Duodenal mucosa (tissue), 2 donors: ENCODE results near the gene LRCH1.

Experiments
- H3K27ac ChIP-seq: one replicate; pipeline ENCODE4 v1.7.0; 2013; ENCODE audit warnings: low read depth, low read length
- H3K27me3 ChIP-seq, 2 donors: one replicate each; pipeline ENCODE4 v1.7.0; 2013; ENCODE audit warnings: low read length in 2 of 2, control low read depth in 1 of 2; ENCODE audit not compliant: insufficient read depth in 2 of 2, control insufficient read depth in 1 of 2
- H3K36me3 ChIP-seq, 2 donors: one replicate each; pipeline ENCODE4 v1.7.0; 2013; ENCODE audit warnings: low read length in 2 of 2, control low read depth in 1 of 2; ENCODE audit not compliant: insufficient read depth in 2 of 2, control insufficient read depth in 1 of 2
- H3K4me1 ChIP-seq, 2 donors: one replicate each; pipeline ENCODE4 v1.7.0; 2013; ENCODE audit warnings: low read length in 2 of 2, control low read depth in 1 of 2; ENCODE audit not compliant: insufficient read depth in 2 of 2, control insufficient read depth in 1 of 2
- H3K4me3 ChIP-seq, 2 donors: one replicate each; pipeline ENCODE4 v1.7.0; 2013; ENCODE audit warnings: low read length in 2 of 2, low read depth in 1 of 2
- H3K9ac ChIP-seq, 2 donors: one replicate each; pipeline ENCODE4 v1.7.0; 2013; ENCODE audit warnings: low read length in 2 of 2, low read depth in 1 of 2
- H3K9me3 ChIP-seq, 2 donors: one replicate each; pipeline ENCODE4 v1.7.0; 2013; ENCODE audit warnings: low read length in 2 of 2, control low read depth in 1 of 2; ENCODE audit not compliant: control insufficient read depth in 1 of 2

LRCH1 gene

GRCh38 chr13:46609052-46609451, 56.1 kb downstream of the LRCH1 start:
- no peak overlapping the region for H3K4me3 ChIP-seq
- no peaks in the 10 kb centered on the region for H3K27me3 ChIP-seq
- no peaks in the 10 kb centered on the region for H3K9me3 ChIP-seq
- H3K36me3 ChIP-seq: no peaks in the 10 kb centered on the region
- H3K4me1 ChIP-seq: peaks cover 40 to 58% of the 10 kb centered on the region in 2 donors
- no peak overlapping the region for H3K27ac ChIP-seq
- no peak overlapping the region for H3K9ac ChIP-seq

GRCh38 chr13:46609726-46610125, 56.8 kb downstream of the LRCH1 start:
- Histone ChIP-seq H3K4me1 (peaks cover 35 to 51% of the 10 kb centered on the region in 2 donors), H3K9me3 (no peaks in the 10 kb centered on the region), H3K27ac (no peak overlapping the region), H3K27me3 (no peaks in the 10 kb centered on the region), H3K4me3 (no peak overlapping the region), H3K9ac (no peak overlapping the region), H3K36me3 (no peaks in the 10 kb centered on the region)

GRCh38 chr13:46612267-46612666, 59.3 kb downstream of the LRCH1 start:
- Histone ChIP-seq H3K9ac (no peak overlapping the region), H3K4me3 (no peak overlapping the region), H3K9me3 (no peaks in the 10 kb centered on the region), H3K4me1 (peaks cover 23 to 37% of the 10 kb centered on the region in 2 donors), H3K27ac (no peak overlapping the region), H3K36me3 (no peaks in the 10 kb centered on the region), H3K27me3 (no peaks in the 10 kb centered on the region)

- Histone ChIP-seq H3K27me3 (no peaks in the 10 kb centered on the region), H3K36me3 (no peaks in the 10 kb centered on the region), H3K9me3 (no peaks in the 10 kb centered on the region), H3K4me1 (peaks cover 17 to 26% of the 10 kb centered on the region in 2 donors), H3K9ac (no peak overlapping the region), H3K4me3 (no peak overlapping the region), H3K27ac (no peak overlapping the region)
These were observed 60.6 kb downstream of the LRCH1 start for GRCh38 chr13:46613409-46614049.

- no peaks in the 10 kb centered on the region for H3K36me3 ChIP-seq
- H3K4me3 ChIP-seq: no peak overlapping the region
- no peak overlapping the region for H3K9ac ChIP-seq
- H3K9me3 ChIP-seq: no peaks in the 10 kb centered on the region
- H3K27ac ChIP-seq: no peak overlapping the region
- no peaks in the 10 kb centered on the region for H3K27me3 ChIP-seq
- peaks cover 12 to 17% of the 10 kb centered on the region in 2 donors for H3K4me1 ChIP-seq
These were observed 61.6 kb downstream of the LRCH1 start for GRCh38 chr13:46614582-46614981.

GRCh38 chr13:46615888-46616531, 63.0 kb downstream of the LRCH1 start:
- Histone ChIP-seq H3K27me3 (no peaks in the 10 kb centered on the region), H3K9ac (peak overlapping the region in 1 of 2 donors; percentile 33), H3K4me3 (peak overlapping the region in 1 of 2 donors; percentile 48), H3K9me3 (no peaks in the 10 kb centered on the region), H3K27ac (peak overlapping the region; percentile 5), H3K4me1 (peaks cover 24 to 28% of the 10 kb centered on the region in 2 donors), H3K36me3 (no peaks in the 10 kb centered on the region)

GRCh38 chr13:46617229-46617721, 64.3 kb downstream of the LRCH1 start:
- Histone ChIP-seq H3K36me3 (no peaks in the 10 kb centered on the region), H3K4me1 (peaks cover 31 to 39% of the 10 kb centered on the region in 2 donors), H3K27ac (no peak overlapping the region), H3K9me3 (no peaks in the 10 kb centered on the region), H3K9ac (no peak overlapping the region), H3K27me3 (no peaks in the 10 kb centered on the region), H3K4me3 (no peak overlapping the region)

- Histone ChIP-seq H3K27ac (no peak overlapping the region), H3K27me3 (no peaks in the 10 kb centered on the region), H3K4me1 (peaks cover 37 to 42% of the 10 kb centered on the region in 2 donors), H3K36me3 (no peaks in the 10 kb centered on the region), H3K9ac (no peak overlapping the region), H3K9me3 (no peaks in the 10 kb centered on the region), H3K4me3 (no peak overlapping the region)
These were observed 64.9 kb downstream of the LRCH1 start for GRCh38 chr13:46617885-46618284.

- Histone ChIP-seq H3K36me3 (no peaks in the 10 kb centered on the region), H3K4me3 (no peak overlapping the region), H3K4me1 (peaks cover 40 to 45% of the 10 kb centered on the region in 2 donors), H3K9me3 (no peaks in the 10 kb centered on the region), H3K27me3 (no peaks in the 10 kb centered on the region), H3K27ac (no peak overlapping the region), H3K9ac (no peak overlapping the region)
These were observed 65.8 kb downstream of the LRCH1 start for GRCh38 chr13:46618694-46619254.

- H3K27me3 ChIP-seq: no peaks in the 10 kb centered on the region
- H3K36me3 ChIP-seq: no peaks in the 10 kb centered on the region
- no peaks in the 10 kb centered on the region for H3K9me3 ChIP-seq
- no peak overlapping the region for H3K4me3 ChIP-seq
- H3K9ac ChIP-seq: no peak overlapping the region
- no peak overlapping the region for H3K27ac ChIP-seq
- H3K4me1 ChIP-seq: peaks cover 36 to 45% of the 10 kb centered on the region in 2 donors
These were observed 67.1 kb downstream of the LRCH1 start for GRCh38 chr13:46620029-46620428.
